Naive thymus-derived CD8-positive, alpha-beta T cell (primary cell): ENCODE measurements around the gene WNT9B. TPM values are rescaled to one million over a fixed set of nuclear protein-coding genes. Genes with fewer than 3 reads are reported as not detected.

Source experiments
- ATAC-seq, 2 donors: fragments of 150-1000 bp; cut with Tn5 transposase in 1 of 2; sonication (Bioruptor Pico), chemical (Tn5 transposase) in 1 of 2; 1 replicate in 1 of 2; 2 replicates in 1 of 2; pipeline ENCODE4 v1.10.0; 2021; ENCODE audit warnings: mild to moderate bottlenecking in 2 of 2, moderate library complexity in 2 of 2
- POLR2A ChIA-PET: fragments of 350-600 bp; sonication (Branson Sonifier 250); formaldehyde crosslinking; loops from one replicate; lab custom pipeline; 2021; ENCODE audit warnings: antibody characterized with exemption; lab: Charles Lee
- DNase-seq, 10 donors: peaks; one replicate each; pipeline versions ENCODE4 v3.0.0 to v3.0.0-alpha.2; 2020 to 2022
- H3K27ac Mint-ChIP-seq, 10 donors: one replicate each; pipeline ENCODE4 v1.8.0; 2020 to 2022; ENCODE audit warnings: mild to moderate bottlenecking in 10 of 10, mixed read lengths in 10 of 10, moderate library complexity in 4 of 10, inconsistent platforms in 1 of 10
- H3K27me3 Mint-ChIP-seq, 5 donors: one replicate each; pipeline ENCODE4 v1.8.0; 2021 to 2022; ENCODE audit warnings: mixed read lengths in 5 of 5
- H3K36me3 Mint-ChIP-seq, 3 donors: one replicate each; pipeline ENCODE4 v1.8.0; 2020 to 2022; ENCODE audit warnings: mixed read lengths in 3 of 3, mild to moderate bottlenecking in 2 of 3, inconsistent platforms in 1 of 3
- H3K4me1 Mint-ChIP-seq, 4 donors: one replicate each; pipeline ENCODE4 v1.8.0; 2021 to 2022; ENCODE audit warnings: mixed read lengths in 4 of 4
- H3K4me3 Mint-ChIP-seq, 10 donors: one replicate each; pipeline ENCODE4 v1.8.0; 2020 to 2022; ENCODE audit warnings: mild to moderate bottlenecking in 10 of 10, mixed read lengths in 10 of 10, moderate library complexity in 6 of 10, inconsistent platforms in 1 of 10
- H3K9me3 Mint-ChIP-seq, 9 donors: one replicate each; pipeline ENCODE4 v1.8.0; 2020 to 2022; ENCODE audit warnings: mixed read lengths in 9 of 9, mild to moderate bottlenecking in 3 of 9, inconsistent platforms in 1 of 9, moderate library complexity in 1 of 9
- polyA plus RNA-seq, 3 donors: library from polyadenylated mRNA; unstranded; fragments of 300-500 nt; fragmentation: Illumina TruSeq; gene quantifications; one replicate each; pipeline ENCODE4 v1.2.3, GENCODE V29; 2021
- total RNA-seq, 8 experiments: library from RNA in 2 of 8; stranded (reverse) in 2 of 8; gene quantifications; one replicate each; pipeline ENCODE4 v1.2.3 and lab custom pipeline; 2021 to 2026

Gene WNT9B
- total and polyA plus RNA-seq, 5 experiments from 2014 or later, result not detected

DNA sequence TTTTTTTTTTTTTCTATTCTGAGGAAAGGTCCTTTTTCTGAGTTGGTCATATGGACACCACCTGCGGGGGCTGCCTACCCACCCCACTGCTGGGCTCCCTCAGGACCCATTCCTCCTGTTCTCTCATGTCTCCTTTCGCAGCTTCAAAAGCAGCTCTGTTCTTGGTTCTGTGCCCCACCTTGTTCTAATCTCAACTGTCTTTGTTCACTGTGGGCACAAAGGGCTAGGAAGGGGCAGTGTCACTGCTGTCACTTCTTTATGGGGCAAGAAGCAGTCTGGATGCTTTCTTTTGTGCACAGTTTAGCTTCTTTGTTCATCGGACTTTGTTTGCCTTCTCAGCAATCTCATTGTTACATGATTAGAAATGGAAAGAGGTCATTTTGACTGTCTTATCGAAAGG lies 78.7 kb downstream of the WNT9B start:
- Mint-ChIP-seq H3K27ac (no peak overlapping the region), H3K4me1 (peaks cover 25 to 46% (median 39%) of the 10 kb centered on the region in 4 donors), H3K27me3 (no peaks in the 10 kb centered on the region), H3K9me3 (no peaks in the 10 kb centered on the region), H3K4me3 (no peak overlapping the region), H3K36me3 (peaks cover 0 to 67% (median 8%) of the 10 kb centered on the region in 3 donors)
- ATAC-seq, result no peak
- POLR2A ChIA-PET, result interaction anchor here (0.7 kb wide), 2 partner anchors 16 to 171 kb away, joined by 3 read pairs; no protein-coding TSS in a partner anchor
- DNase-seq, result no peak

DNA sequence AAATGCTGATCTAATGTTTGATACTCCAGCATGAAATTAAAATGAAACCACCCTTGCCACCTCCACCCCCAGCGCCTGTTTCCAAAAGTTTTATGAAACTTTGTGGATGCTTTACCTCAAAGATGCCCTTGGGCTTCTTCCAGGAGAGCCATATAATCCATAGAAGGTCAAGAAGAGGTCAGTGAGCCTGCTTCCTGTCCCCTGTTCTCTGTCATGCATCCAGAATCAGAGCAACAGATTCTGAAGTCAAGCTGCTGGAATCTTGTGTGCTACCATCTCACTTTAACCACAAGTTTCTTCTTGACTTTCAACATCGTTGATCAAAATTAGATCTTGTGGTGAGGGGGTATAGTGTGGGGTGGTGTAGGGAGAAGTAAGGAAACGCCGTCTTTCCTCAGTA lies 80.2 kb downstream of the WNT9B start:
- no peaks in the 10 kb centered on the region for H3K27me3 Mint-ChIP-seq
- DNase-seq (no peak), ATAC-seq (no peak)
- POLR2A ChIA-PET, result no interaction called here
- peaks cover 20 to 31% (median 25%) of the 10 kb centered on the region in 4 donors for H3K4me1 Mint-ChIP-seq
- H3K27ac Mint-ChIP-seq, result no peak overlapping the region
- H3K4me3 Mint-ChIP-seq, result no peak overlapping the region
- peaks cover 0 to 79% (median 12%) of the 10 kb centered on the region in 3 donors for H3K36me3 Mint-ChIP-seq
- no peaks in the 10 kb centered on the region for H3K9me3 Mint-ChIP-seq

DNA sequence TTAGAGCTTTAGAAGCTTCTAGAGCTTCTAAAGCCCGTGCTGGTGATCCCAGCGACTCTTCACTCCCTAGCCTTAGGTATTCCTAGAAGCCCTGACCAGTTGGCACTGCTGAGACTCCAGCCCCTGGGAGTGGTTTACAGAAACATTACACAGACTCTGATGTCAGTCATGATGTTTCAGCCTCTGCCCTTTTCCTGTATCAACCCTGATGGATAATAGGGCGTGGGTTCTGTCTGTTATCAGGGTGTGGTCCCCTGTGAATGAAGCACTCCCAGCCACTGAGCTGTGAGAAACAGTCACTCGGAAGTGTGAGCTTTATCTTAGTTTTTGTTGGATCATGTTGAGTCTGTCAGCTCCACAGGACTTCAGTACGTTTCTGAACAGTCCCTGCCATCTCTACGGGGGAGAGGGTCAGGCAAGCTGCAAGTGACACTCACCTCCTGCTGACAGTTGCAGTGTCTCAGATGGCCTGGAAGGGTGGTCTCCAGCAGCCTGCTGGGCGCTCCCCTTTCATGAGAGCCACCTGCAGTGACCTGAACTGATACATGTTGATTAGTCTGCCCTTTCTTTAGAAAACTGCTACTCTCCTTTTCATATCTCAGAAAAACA lies 84.4 kb downstream of the WNT9B start:
- DNase-seq (no peak), ATAC-seq (no peak)
- peaks cover 0 to under 1% (median 0%) of the 10 kb centered on the region in 4 donors for H3K4me1 Mint-ChIP-seq
- no peak overlapping the region for H3K4me3 Mint-ChIP-seq
- H3K27ac Mint-ChIP-seq, result peak overlapping the region in 3 of 10 donors; percentile 24 to 47 (median 46)
- POLR2A ChIA-PET, result interaction anchor here (0.5 kb wide), 1 partner anchor 28 kb away, joined by 3 read pairs; no protein-coding TSS in a partner anchor
- H3K27me3 Mint-ChIP-seq, result no peaks in the 10 kb centered on the region
- no peaks in the 10 kb centered on the region for H3K9me3 Mint-ChIP-seq
- peaks cover 0 to 91% (median 10%) of the 10 kb centered on the region in 3 donors for H3K36me3 Mint-ChIP-seq

Other genes with a start within 250 kb of the WNT9B start
- gene WNT3, start 32.9 kb upstream of the WNT9B start, total RNA-seq, result not detected
- not detected for gene WNT3, start 32.9 kb upstream of the WNT9B start, polyA plus RNA-seq
- gene GOSR2, start 71.6 kb downstream of the WNT9B start, total RNA-seq, result 10 to 100 TPM; 87.9 to 89.0 TPM
- 10 to 100 TPM; 36.4 to 52.0 (median 48.6) TPM for gene GOSR2, start 71.6 kb downstream of the WNT9B start, polyA plus RNA-seq
- gene RPRML, start 127.7 kb downstream of the WNT9B start, total RNA-seq, result not detected
- not detected for gene RPRML, start 127.7 kb downstream of the WNT9B start, polyA plus RNA-seq